H9 (cell line): Measurements from ENCODE around the gene WNT8B. TPM values are rescaled to one million over a fixed set of nuclear protein-coding genes. Genes with fewer than 3 reads are reported as not detected.

Source experiments
- DNase-seq: peaks from one replicate; pipeline ENCODE4 v3.0.0-alpha.2; 2017
- H2AFZ ChIP-seq: one replicate; pipeline ENCODE4 v1.6.1; 2013; ENCODE audit warnings: mild to moderate bottlenecking, low read length, control low read depth, moderate library complexity
- H2AK5ac ChIP-seq: 2 replicates; pipeline ENCODE4 v1.6.1; 2013; ENCODE audit warnings: low read length, control low read depth, mixed read lengths; ENCODE audit not compliant: insufficient read length
- H2BK120ac ChIP-seq: one replicate; pipeline ENCODE4 v1.6.1; 2013; ENCODE audit warnings: low read depth, mild to moderate bottlenecking, low read length, control low read depth, inconsistent platforms; ENCODE audit not compliant: poor library complexity, severe bottlenecking
- H2BK12ac ChIP-seq: 2 replicates; pipeline ENCODE4 v1.6.1; 2013; ENCODE audit warnings: low read length, control low read depth, mixed read lengths, low read depth; ENCODE audit not compliant: insufficient read length
- H2BK15ac ChIP-seq: 2 replicates; pipeline ENCODE4 v1.6.1; 2013; ENCODE audit warnings: low read depth, low read length, control low read depth
- H2BK20ac ChIP-seq: one replicate; pipeline ENCODE4 v1.6.1; 2013; ENCODE audit warnings: low read depth, mild to moderate bottlenecking, low read length, control low read depth, inconsistent platforms; ENCODE audit not compliant: poor library complexity, severe bottlenecking
- H2BK5ac ChIP-seq: 2 replicates; pipeline ENCODE4 v1.6.1; 2013; ENCODE audit warnings: low read length, control low read depth, mixed read lengths; ENCODE audit not compliant: insufficient read length
- H3K14ac ChIP-seq: 2 replicates; pipeline ENCODE4 v1.6.1; 2013; ENCODE audit warnings: low read length, control low read depth; ENCODE audit not compliant: insufficient read depth
- H3K18ac ChIP-seq: 2 replicates; pipeline ENCODE4 v1.6.1; 2013; ENCODE audit warnings: low read depth, mild to moderate bottlenecking, mixed read lengths, low read length, control low read depth; ENCODE audit not compliant: insufficient read length
- H3K23ac ChIP-seq: 2 replicates; pipeline ENCODE4 v1.6.1; 2013; ENCODE audit warnings: low read length, control low read depth, mixed read lengths, low read depth; ENCODE audit not compliant: insufficient read length
- H3K23me2 ChIP-seq: 2 replicates; pipeline ENCODE4 v1.6.1; 2013; ENCODE audit warnings: low read depth, mild to moderate bottlenecking, mixed read lengths, low read length, control low read depth; ENCODE audit not compliant: insufficient read length, poor library complexity, severe bottlenecking
- H3K27ac ChIP-seq: 2 replicates; pipeline ENCODE4 v1.5.1; 2013; ENCODE audit warnings: low read length, control low read depth, mixed read lengths, low read depth; ENCODE audit not compliant: insufficient read length
- H3K27me3 ChIP-seq: 2 replicates; pipeline ENCODE4 v1.6.1; 2013; ENCODE audit warnings: low read length, control low read depth, inconsistent platforms; ENCODE audit not compliant: insufficient read depth
- H3K4ac ChIP-seq: 2 replicates; pipeline ENCODE4 v1.6.1; 2013; ENCODE audit warnings: low read depth, mild to moderate bottlenecking, control low read depth, inconsistent platforms, low read length, moderate library complexity
- H3K4me1 ChIP-seq: 2 replicates; pipeline ENCODE4 v1.6.1; 2013; ENCODE audit warnings: low read length, control low read depth, inconsistent platforms; ENCODE audit not compliant: insufficient read depth
- H3K4me2 ChIP-seq: 2 replicates; pipeline ENCODE4 v1.6.1; 2013; ENCODE audit warnings: low read length, control low read depth, mixed read lengths; ENCODE audit not compliant: insufficient read length, insufficient read depth
- H3K56ac ChIP-seq: 2 replicates; pipeline ENCODE4 v1.6.1; 2013; ENCODE audit warnings: low read depth, mild to moderate bottlenecking, mixed read lengths, low read length, control low read depth; ENCODE audit not compliant: insufficient read length
- H3K79me1 ChIP-seq: 2 replicates; pipeline ENCODE4 v1.6.1; 2013; ENCODE audit warnings: low read depth, mild to moderate bottlenecking, moderate library complexity, low read length, control low read depth, inconsistent platforms; ENCODE audit not compliant: insufficient read depth, poor library complexity, severe bottlenecking
- H3K79me2 ChIP-seq: 2 replicates; pipeline ENCODE4 v1.6.1; 2013; ENCODE audit warnings: low read length, control low read depth, inconsistent platforms; ENCODE audit not compliant: insufficient read depth
- H3K9ac ChIP-seq: 2 replicates; pipeline ENCODE4 v1.6.1; 2013; ENCODE audit warnings: low read length, control low read depth, mixed read lengths; ENCODE audit not compliant: insufficient read length; ENCODE audit errors: extremely low read depth
- H3K9me3 ChIP-seq: one replicate; pipeline ENCODE4 v1.6.1; 2013; ENCODE audit warnings: low read depth, low read length, inconsistent platforms; ENCODE audit not compliant: control insufficient read depth
- H3T11ph ChIP-seq: one replicate; pipeline ENCODE4 v1.6.1; 2013; ENCODE audit warnings: mild to moderate bottlenecking, low read length, control low read depth, inconsistent platforms
- H4K20me1 ChIP-seq: one replicate; pipeline ENCODE4 v1.6.1; 2013; ENCODE audit not compliant: control insufficient read depth, insufficient read length, insufficient read depth
- H4K5ac ChIP-seq: 2 replicates; pipeline ENCODE4 v1.6.1; 2013; ENCODE audit warnings: low read depth, mild to moderate bottlenecking, mixed read lengths, low read length, control low read depth; ENCODE audit not compliant: insufficient read length
- H4K8ac ChIP-seq: replicated peaks from 2 replicates; pipeline ENCODE4 v1.6.1; 2013; ENCODE audit warnings: low read length, control low read depth, mixed read lengths, low read depth; ENCODE audit not compliant: insufficient read length
- H4K91ac ChIP-seq: 2 replicates; pipeline ENCODE4 v1.6.1; 2013; ENCODE audit warnings: low read depth, mild to moderate bottlenecking, moderate library complexity, mixed read lengths, low read length, control low read depth; ENCODE audit not compliant: insufficient read length
- H3K27ac Mint-ChIP-seq, 3 experiments: 2 replicates in 2 of 3; 3 replicates in 1 of 3; pipeline ENCODE4 v1.8.0; 2020 to 2021; ENCODE audit warnings: mixed read lengths in 3 of 3, mild to moderate bottlenecking in 1 of 3, moderate library complexity in 1 of 3
- H3K27me3 Mint-ChIP-seq: 2 replicates; pipeline ENCODE4 v1.8.0; 2021; ENCODE audit warnings: low read depth, mild to moderate bottlenecking, moderate library complexity, mixed read lengths
- H3K36me3 Mint-ChIP-seq, 3 experiments: 2 replicates in 2 of 3; 3 replicates in 1 of 3; pipeline ENCODE4 v1.8.0; 2020 to 2021; ENCODE audit warnings: low read depth in 3 of 3, mixed read lengths in 3 of 3; ENCODE audit not compliant: insufficient read depth in 1 of 3
- H3K4me1 Mint-ChIP-seq, 2 experiments: 2 replicates each; pipeline ENCODE4 v1.8.0; 2020; ENCODE audit warnings: mixed read lengths in 2 of 2
- H3K4me3 Mint-ChIP-seq, 2 experiments: 2 replicates in 1 of 2; 3 replicates in 1 of 2; pipeline ENCODE4 v1.8.0; 2020 to 2021; ENCODE audit warnings: mild to moderate bottlenecking in 2 of 2, mixed read lengths in 2 of 2, moderate library complexity in 1 of 2
- H3K9me3 Mint-ChIP-seq, 2 experiments: 2 replicates in 1 of 2; 3 replicates in 1 of 2; pipeline ENCODE4 v1.8.0; 2020; ENCODE audit warnings: mild to moderate bottlenecking in 2 of 2, mixed read lengths in 2 of 2, moderate library complexity in 1 of 2
- WGBS: extraction: QIAGEN DNeasy Blood & Tissue Kit; methylation state at CpG from one replicate; pipeline ENCODE4 v1.1.7; 2013; ENCODE audit warnings: missing lambda C conversion rate, low lambda C conversion rate, mixed read lengths; ENCODE audit not compliant: insufficient read length; ENCODE audit errors: extremely low coverage; 5-methylcytosine and 5-hydroxymethylcytosine counted together
- total RNA-seq: library from RNA; stranded (reverse); gene quantifications from 2 replicates; pipeline ENCODE4 v1.2.1, GENCODE V29; 2021
- TF ChIP-seq, protein P1 (sequence below): fragments of 200-600 bp; sonication (generic); conservative IDR thresholded peaks from 3 replicates; pipeline ENCODE4 v1.8.0; 2021; ENCODE audit warnings: antibody characterized with exemption, mild to moderate bottlenecking

WNT8B gene
- total RNA-seq, 1 experiment from 2014 or later: not detected

DNA sequence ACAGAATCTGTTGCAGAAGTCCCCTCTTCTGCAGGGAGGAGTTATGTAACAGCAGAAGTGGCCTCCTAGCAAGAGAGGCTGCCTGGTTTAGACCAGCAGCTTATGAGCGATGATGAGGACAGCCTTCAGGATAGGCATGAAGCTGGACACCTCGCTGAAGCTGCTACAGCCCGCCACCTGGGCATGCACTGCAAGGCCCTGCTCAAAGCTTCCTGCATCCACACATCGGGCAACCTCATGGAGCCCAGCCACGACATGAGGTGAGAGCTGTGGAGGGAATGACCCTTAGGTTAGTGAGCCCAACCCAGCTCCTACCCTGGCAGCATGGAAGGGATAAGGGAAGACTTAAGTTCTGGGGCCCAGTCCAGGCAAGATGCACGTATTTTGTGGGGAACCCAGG is 24.7 kb downstream of the WNT8B start:
- Histone ChIP-seq H3K4me2 (no peak overlapping the region), H2BK5ac (no peak overlapping the region), H3K79me2 (no peaks in the 10 kb centered on the region), H4K8ac (no peak overlapping the region), H2BK15ac (no peak overlapping the region), H3K27ac (no peak overlapping the region), H3K4ac (no peak overlapping the region), H3K14ac (no peak overlapping the region), H4K91ac (no peak overlapping the region), H3K4me1 (peaks cover 7% of the 10 kb centered on the region), H3T11ph (no peak overlapping the region), H3K27me3 (peaks cover 58% of the 10 kb centered on the region), H4K5ac (no peak overlapping the region), H3K79me1 (no peaks in the 10 kb centered on the region), H4K20me1 (no peaks in the 10 kb centered on the region), H3K56ac (no peak overlapping the region), H3K23me2 (no peaks in the 10 kb centered on the region), H3K9ac (no peak overlapping the region), H2AFZ (no peak overlapping the region), H3K18ac (no peak overlapping the region), H3K23ac (no peak overlapping the region), H2BK20ac (no peak overlapping the region), H2BK12ac (no peak overlapping the region), H3K9me3 (no peaks in the 10 kb centered on the region), H2BK120ac (no peak overlapping the region), H2AK5ac (no peak overlapping the region)
- Mint-ChIP-seq H3K27ac (no peak overlapping the region), H3K4me1 (peaks cover 46% of the 10 kb centered on the region in 2 experiments), H3K4me3 (no peak overlapping the region), H3K9me3 (peaks cover 0 to 3% of the 10 kb centered on the region in 2 experiments; a peak in 2 of 5 replicates), H3K27me3 (peaks cover 95% of the 10 kb centered on the region), H3K36me3 (peaks cover 8 to 25% (median 19%) of the 10 kb centered on the region in 3 experiments)
- no peak for DNase-seq
- no CpG with 5 or more reads among the region's 6 CpGs for WGBS
- TF ChIP-seq, protein P1, sequence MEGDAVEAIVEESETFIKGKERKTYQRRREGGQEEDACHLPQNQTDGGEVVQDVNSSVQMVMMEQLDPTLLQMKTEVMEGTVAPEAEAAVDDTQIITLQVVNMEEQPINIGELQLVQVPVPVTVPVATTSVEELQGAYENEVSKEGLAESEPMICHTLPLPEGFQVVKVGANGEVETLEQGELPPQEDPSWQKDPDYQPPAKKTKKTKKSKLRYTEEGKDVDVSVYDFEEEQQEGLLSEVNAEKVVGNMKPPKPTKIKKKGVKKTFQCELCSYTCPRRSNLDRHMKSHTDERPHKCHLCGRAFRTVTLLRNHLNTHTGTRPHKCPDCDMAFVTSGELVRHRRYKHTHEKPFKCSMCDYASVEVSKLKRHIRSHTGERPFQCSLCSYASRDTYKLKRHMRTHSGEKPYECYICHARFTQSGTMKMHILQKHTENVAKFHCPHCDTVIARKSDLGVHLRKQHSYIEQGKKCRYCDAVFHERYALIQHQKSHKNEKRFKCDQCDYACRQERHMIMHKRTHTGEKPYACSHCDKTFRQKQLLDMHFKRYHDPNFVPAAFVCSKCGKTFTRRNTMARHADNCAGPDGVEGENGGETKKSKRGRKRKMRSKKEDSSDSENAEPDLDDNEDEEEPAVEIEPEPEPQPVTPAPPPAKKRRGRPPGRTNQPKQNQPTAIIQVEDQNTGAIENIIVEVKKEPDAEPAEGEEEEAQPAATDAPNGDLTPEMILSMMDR: no peak
